HEK293 (cell line): ENCODE data around the gene MTMR11.
A peak's percentile ranks its signal among the peaks of the same experiment; 100 is the strongest.

Experiments used
- ATF2 ChIP-seq: fragments of 450-650 bp; formaldehyde crosslinking; IDR thresholded peaks from 2 replicates; pipeline ENCODE4 v1.5.1; 2016; ENCODE audit warnings: missing biosample characterization, missing genetic modification characterization, low read depth
- GLIS2 ChIP-seq: fragments of 450-650 bp; formaldehyde crosslinking; IDR thresholded peaks from 2 replicates; pipeline ENCODE4 v1.5.1; 2016; ENCODE audit warnings: missing biosample characterization, missing genetic modification characterization
- HOXD13 ChIP-seq: sonication (generic); formaldehyde crosslinking; IDR thresholded peaks from 2 replicates; pipeline ENCODE4 v1.8.0; 2022; ENCODE audit warnings: missing genetic modification reagents, borderline replicate concordance
- KLF17 ChIP-seq: fragments of 450-650 bp; formaldehyde crosslinking; IDR thresholded peaks from 2 replicates; pipeline ENCODE4 v1.5.1; 2016; ENCODE audit warnings: missing biosample characterization, missing genetic modification characterization
- KLF8 ChIP-seq: fragments of 450-650 bp; formaldehyde crosslinking; IDR thresholded peaks from 2 replicates; pipeline ENCODE4 v1.5.1; 2016; ENCODE audit warnings: missing biosample characterization, missing genetic modification characterization
- REPIN1 ChIP-seq: fragments of 450-650 bp; formaldehyde crosslinking; IDR thresholded peaks from 2 replicates; pipeline ENCODE4 v1.5.1; 2017; ENCODE audit warnings: missing biosample characterization, missing genetic modification characterization, low read depth
- TCF7L2 ChIP-seq: IDR thresholded peaks from 2 replicates; pipeline ENCODE4 v1.6.1; 2011; ENCODE audit warnings: low read depth, mild to moderate bottlenecking, inconsistent platforms, low read length, moderate library complexity, borderline replicate concordance
- YY1 ChIP-seq: fragments of 450-650 bp; formaldehyde crosslinking; IDR thresholded peaks from 2 replicates; pipeline ENCODE4 v1.5.1; 2018; ENCODE audit warnings: missing biosample characterization, missing genetic modification characterization
- ZBTB8A ChIP-seq: fragments of 450-650 bp; formaldehyde crosslinking; IDR thresholded peaks from 2 replicates; pipeline ENCODE4 v1.5.1; 2016; ENCODE audit warnings: missing biosample characterization, missing genetic modification characterization
- ZIC2 ChIP-seq: fragments of 450-650 bp; formaldehyde crosslinking; IDR thresholded peaks from 2 replicates; pipeline ENCODE4 v1.5.1; 2016; ENCODE audit warnings: missing biosample characterization, missing genetic modification characterization
- ZNF202 ChIP-seq: fragments of 450-650 bp; formaldehyde crosslinking; IDR thresholded peaks from 2 replicates; pipeline ENCODE4 v1.5.1; 2016; ENCODE audit warnings: missing biosample characterization, missing genetic modification characterization, borderline replicate concordance
- ZNF239 ChIP-seq: fragments of 450-650 bp; formaldehyde crosslinking; IDR thresholded peaks from 2 replicates; pipeline ENCODE4 v1.5.1; 2016; ENCODE audit warnings: missing biosample characterization, missing genetic modification characterization
- ZNF280D ChIP-seq: fragments of 450-650 bp; formaldehyde crosslinking; IDR thresholded peaks from 2 replicates; pipeline ENCODE4 v1.5.1; 2016; ENCODE audit warnings: missing biosample characterization, missing genetic modification characterization
- ZNF350 ChIP-seq: fragments of 450-650 bp; formaldehyde crosslinking; IDR thresholded peaks from 2 replicates; pipeline ENCODE4 v1.5.0; 2017; ENCODE audit warnings: missing biosample characterization, mild to moderate bottlenecking, missing genetic modification characterization
- ZNF398 ChIP-seq: fragments of 450-650 bp; formaldehyde crosslinking; IDR thresholded peaks from 2 replicates; pipeline ENCODE4 v1.5.1; 2017; ENCODE audit warnings: missing biosample characterization, missing genetic modification characterization
- ZNF426 ChIP-seq: fragments of 450-650 bp; formaldehyde crosslinking; IDR thresholded peaks from 2 replicates; pipeline ENCODE4 v1.5.1; 2017; ENCODE audit warnings: missing biosample characterization, missing genetic modification characterization, mild to moderate bottlenecking, inconsistent platforms, moderate library complexity
- ZNF529 ChIP-seq: fragments of 450-650 bp; formaldehyde crosslinking; IDR thresholded peaks from 2 replicates; pipeline ENCODE4 v1.5.1; 2017; ENCODE audit warnings: missing genetic modification characterization, missing biosample characterization; ENCODE audit not compliant: insufficient replicate concordance
- ZNF544 ChIP-seq: fragments of 450-650 bp; formaldehyde crosslinking; IDR thresholded peaks from 2 replicates; pipeline ENCODE4 v1.5.0; 2017; ENCODE audit warnings: missing biosample characterization, missing genetic modification characterization
- ZNF560 ChIP-seq: fragments of 450-650 bp; formaldehyde crosslinking; IDR thresholded peaks from 2 replicates; pipeline ENCODE4 v1.5.1; 2017; ENCODE audit warnings: missing biosample characterization, missing genetic modification characterization, borderline replicate concordance
- ZNF561 ChIP-seq: fragments of 450-650 bp; IDR thresholded peaks from 2 replicates; pipeline ENCODE4 v1.5.1; 2018; ENCODE audit warnings: missing biosample characterization, missing genetic modification characterization, borderline replicate concordance
- ZNF596 ChIP-seq: fragments of 450-650 bp; IDR thresholded peaks from 2 replicates; pipeline ENCODE4 v1.5.0; 2018; ENCODE audit warnings: missing biosample characterization, mild to moderate bottlenecking, missing genetic modification characterization, moderate library complexity
- ZNF639 ChIP-seq: fragments of 450-650 bp; formaldehyde crosslinking; IDR thresholded peaks from 2 replicates; pipeline ENCODE4 v1.5.1; 2016; ENCODE audit warnings: missing biosample characterization, missing genetic modification characterization
- ZNF658 ChIP-seq: fragments of 450-650 bp; formaldehyde crosslinking; IDR thresholded peaks from 2 replicates; pipeline ENCODE4; 2016; ENCODE audit warnings: missing biosample characterization, missing genetic modification characterization
- ZNF76 ChIP-seq: fragments of 450-650 bp; formaldehyde crosslinking; IDR thresholded peaks from 2 replicates; pipeline ENCODE4; 2016; ENCODE audit warnings: low read depth, missing biosample characterization, missing genetic modification characterization, borderline replicate concordance
- ZNF768 ChIP-seq: fragments of 450-650 bp; formaldehyde crosslinking; IDR thresholded peaks from 2 replicates; pipeline ENCODE4 v1.5.1; 2018; ENCODE audit warnings: missing biosample characterization, mild to moderate bottlenecking, missing genetic modification characterization
- TF ChIP-seq, protein P1 (sequence below): fragments of 450-650 bp; formaldehyde crosslinking; optimal IDR thresholded peaks from 2 replicates; pipeline ENCODE3; 2016; ENCODE audit warnings: missing biosample characterization, mild to moderate bottlenecking, missing genetic modification characterization
- TF ChIP-seq, protein P2 (sequence below): IDR thresholded peaks from 2 replicates; pipeline ENCODE4 v1.6.1; 2011; ENCODE audit warnings: mild to moderate bottlenecking, low read depth, low read length, borderline replicate concordance

MTMR11 gene

GRCh38 chr1:149886396-149887195 is 50.1 kb downstream of the MTMR11 start (continued):
- TF ChIP-seq ZNF280D, result no peak
- no peak for TF ChIP-seq ZNF596 (tag by site-specific recombination)
- TF ChIP-seq ZNF560 (tag by site-specific recombination), result no peak
- TF ChIP-seq ZIC2 (tag by site-specific recombination), result no peak
- TF ChIP-seq ZNF639 (tag by site-specific recombination), result no peak
- no peak for TF ChIP-seq ZNF239 (tag by site-specific recombination)
- peak; percentile 46; the same call in 1 of the 2 replicates for TF ChIP-seq KLF17
- TF ChIP-seq HOXD13 (CRISPR knock-in tag), result no peak
- TF ChIP-seq YY1 (tag by site-specific recombination), result peak; percentile 50
- TF ChIP-seq ZNF398 (tag by site-specific recombination), result no peak
- 0 out of 2 replicates have a peak, but pooled peaks have one; percentile 59 for TF ChIP-seq REPIN1 (tag by site-specific recombination)
- TF ChIP-seq ZBTB8A (tag by site-specific recombination), result peak; percentile 72
- no peak; the same call in 1 of the 2 replicates for TF ChIP-seq ZNF768
- TF ChIP-seq ATF2, result no peak; the same call in 1 of the 2 replicates
- TF ChIP-seq GLIS2 (tag by site-specific recombination), result no peak
- TF ChIP-seq ZNF658 (tag by site-specific recombination), result no peak
- peak; percentile 40; the same call in 1 of the 2 replicates for TF ChIP-seq KLF8 (tag by site-specific recombination)
- TF ChIP-seq ZNF76 (tag by site-specific recombination), result peak; percentile 32; the same call in 1 of the 2 replicates
- TF ChIP-seq ZNF544 (tag by site-specific recombination), result no peak
- no peak for TF ChIP-seq ZNF350 (tag by site-specific recombination)
- TF ChIP-seq ZNF561 (tag by site-specific recombination), result no peak
- no peak for TF ChIP-seq ZNF529 (tag by site-specific recombination)
- TF ChIP-seq, protein P1, sequence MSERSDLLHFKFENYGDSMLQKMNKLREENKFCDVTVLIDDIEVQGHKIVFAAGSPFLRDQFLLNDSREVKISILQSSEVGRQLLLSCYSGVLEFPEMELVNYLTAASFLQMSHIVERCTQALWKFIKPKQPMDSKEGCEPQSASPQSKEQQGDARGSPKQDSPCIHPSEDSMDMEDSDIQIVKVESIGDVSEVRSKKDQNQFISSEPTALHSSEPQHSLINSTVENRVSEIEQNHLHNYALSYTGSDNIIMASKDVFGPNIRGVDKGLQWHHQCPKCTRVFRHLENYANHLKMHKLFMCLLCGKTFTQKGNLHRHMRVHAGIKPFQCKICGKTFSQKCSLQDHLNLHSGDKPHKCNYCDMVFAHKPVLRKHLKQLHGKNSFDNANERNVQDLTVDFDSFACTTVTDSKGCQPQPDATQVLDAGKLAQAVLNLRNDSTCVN (tag by site-specific recombination), result peak; percentile 73
- no peak for TF ChIP-seq ZNF202 (tag by site-specific recombination)
- no peak for TF ChIP-seq ZNF426 (tag by site-specific recombination)
- TF ChIP-seq, protein P2, sequence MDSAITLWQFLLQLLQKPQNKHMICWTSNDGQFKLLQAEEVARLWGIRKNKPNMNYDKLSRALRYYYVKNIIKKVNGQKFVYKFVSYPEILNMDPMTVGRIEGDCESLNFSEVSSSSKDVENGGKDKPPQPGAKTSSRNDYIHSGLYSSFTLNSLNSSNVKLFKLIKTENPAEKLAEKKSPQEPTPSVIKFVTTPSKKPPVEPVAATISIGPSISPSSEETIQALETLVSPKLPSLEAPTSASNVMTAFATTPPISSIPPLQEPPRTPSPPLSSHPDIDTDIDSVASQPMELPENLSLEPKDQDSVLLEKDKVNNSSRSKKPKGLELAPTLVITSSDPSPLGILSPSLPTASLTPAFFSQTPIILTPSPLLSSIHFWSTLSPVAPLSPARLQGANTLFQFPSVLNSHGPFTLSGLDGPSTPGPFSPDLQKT, result no peak
- no peak for TF ChIP-seq TCF7L2
